ENCODE data around the gene TSC22D4.
A peak's percentile ranks its signal among the peaks of the same experiment; 100 is the strongest.

The TSC22D4 gene

DNA sequence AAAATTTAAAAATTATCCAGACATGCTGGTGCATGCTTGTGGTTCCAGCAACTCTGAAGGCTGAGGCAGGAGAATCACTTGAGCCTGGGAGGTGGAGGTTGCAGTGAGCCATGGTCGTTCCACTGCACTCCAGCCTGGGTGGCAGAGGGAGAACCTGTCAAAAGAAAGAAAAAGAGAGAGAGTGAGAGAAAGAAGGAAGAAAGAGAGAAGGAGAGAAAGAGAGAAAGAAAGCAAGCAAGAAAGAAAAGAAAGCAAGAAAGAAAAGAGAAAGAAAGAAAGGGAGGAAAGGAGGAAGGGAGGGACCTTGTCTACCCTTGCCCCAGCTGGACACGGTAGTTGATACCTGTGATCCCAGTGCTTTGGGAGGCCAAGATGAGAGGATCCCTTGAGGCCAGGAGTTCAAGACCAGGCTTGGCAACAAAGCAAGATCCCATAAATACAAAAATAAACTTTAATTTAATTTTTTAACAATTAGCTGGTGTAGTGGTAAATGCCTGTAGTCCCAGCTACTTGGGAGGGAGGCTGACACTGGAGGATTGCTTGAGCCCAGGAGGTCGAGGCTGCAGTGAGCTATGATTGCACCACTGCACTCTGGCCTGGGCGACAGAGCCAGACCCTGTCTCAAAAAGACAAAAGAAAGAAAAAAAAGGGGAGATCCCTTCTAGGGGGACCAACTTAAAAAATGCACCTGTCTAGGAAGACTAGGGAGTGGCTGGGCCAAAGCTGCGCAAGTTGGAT lies 13.9 kb upstream of the TSC22D4 start:
- DNase-seq (ENCODE audit: low read depth), result no peak

DNA sequence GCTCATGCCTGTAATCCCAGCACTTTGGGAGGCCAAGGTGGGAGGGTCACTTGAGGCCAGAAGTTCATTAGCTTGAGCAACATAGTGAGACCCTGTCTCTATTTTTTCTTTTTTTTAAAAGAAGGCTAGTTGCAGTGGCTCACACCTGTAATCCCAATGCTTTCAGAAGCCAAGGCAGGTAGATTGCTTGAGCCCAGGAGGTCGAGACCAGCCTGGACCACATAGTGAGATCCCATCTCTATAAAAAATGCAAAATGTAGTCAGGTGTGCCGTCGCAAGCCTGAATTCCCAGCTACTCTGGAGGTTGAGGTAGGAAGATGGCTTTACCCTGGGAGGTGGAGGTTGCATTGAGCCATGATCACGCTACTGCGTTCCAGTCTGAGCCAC lies 12.2 kb upstream of the TSC22D4 start:
- DNase-seq (ENCODE audit: low read depth), result no peak

DNA sequence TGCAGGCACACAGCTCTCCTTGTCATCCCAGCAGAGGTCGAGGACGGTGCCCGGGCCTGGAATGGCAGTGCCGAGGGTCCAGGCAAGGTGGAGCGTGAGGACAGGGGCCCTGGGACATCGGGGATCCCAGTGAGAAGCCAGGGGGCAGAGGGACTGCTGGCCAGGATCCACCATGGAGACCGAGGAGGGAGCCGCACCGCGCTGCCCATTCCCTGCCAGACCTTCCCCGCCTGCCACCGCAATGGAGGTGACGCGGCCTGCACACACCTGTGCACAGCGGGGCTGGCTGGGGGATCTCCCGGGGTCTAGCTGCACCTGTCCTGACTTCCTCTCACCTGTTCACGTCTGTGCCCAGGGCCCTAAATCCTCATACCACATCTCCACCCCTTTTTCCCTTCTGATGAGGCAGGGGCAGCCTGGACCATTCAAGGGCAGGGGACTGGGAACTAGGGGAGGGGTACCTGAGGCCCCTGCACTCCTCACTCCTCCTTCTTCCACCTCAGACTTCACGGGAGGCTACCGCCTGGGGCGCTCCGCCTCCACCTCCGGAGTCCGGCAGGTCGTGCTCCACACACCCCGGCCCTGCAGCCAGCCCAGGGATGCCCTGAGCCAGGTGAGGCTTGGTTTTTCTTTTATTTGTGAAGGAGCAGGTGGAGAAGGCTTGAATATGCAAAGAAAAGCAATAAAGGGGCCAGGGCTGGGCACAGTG lies 11.6 kb upstream of the TSC22D4 start:
- DNase-seq (ENCODE audit: low read depth), result no peak

DNA sequence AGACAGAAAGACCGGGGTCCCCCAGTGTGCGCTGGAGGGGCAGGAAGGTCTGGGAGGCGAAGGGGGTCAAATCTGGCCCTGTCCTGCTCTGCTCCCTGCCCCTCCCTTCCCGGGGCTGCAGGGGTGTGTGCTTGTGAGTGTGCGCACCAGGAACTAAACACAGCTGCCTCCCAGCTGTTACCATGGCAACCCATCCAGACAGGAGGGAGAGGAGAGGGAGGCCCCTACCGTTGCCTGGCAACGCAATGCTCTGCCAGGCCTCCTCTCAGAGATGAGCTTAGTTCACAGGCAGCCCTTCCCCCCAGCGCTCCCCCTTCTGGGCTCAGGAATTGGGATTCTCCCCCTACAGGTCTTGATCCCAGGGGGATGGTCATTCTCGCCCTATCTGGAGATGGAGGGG lies 10.8 kb upstream of the TSC22D4 start:
- DNase-seq (ENCODE audit: low read depth), result peak; percentile 51

DNA sequence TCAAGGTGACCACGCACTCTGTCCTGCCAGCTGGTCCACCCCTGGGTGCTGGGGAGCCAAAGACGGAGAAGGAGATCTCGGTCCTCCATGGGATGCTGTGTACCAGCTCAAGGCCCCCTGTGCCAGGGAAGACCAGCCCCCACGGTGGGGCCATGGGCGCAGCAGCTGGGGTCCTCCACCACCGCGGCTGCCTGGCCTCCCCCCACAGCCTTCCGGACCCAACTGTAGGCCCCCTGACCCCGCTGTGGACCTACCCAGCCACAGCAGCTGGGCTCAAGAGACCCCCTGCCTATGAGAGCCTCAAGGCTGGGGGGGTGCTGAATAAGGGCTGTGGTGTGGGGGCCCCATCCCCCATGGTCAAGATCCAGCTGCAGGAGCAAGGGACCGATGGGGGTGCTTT lies 10.1 kb upstream of the TSC22D4 start:
- no peak for DNase-seq (ENCODE audit: low read depth)

DNA sequence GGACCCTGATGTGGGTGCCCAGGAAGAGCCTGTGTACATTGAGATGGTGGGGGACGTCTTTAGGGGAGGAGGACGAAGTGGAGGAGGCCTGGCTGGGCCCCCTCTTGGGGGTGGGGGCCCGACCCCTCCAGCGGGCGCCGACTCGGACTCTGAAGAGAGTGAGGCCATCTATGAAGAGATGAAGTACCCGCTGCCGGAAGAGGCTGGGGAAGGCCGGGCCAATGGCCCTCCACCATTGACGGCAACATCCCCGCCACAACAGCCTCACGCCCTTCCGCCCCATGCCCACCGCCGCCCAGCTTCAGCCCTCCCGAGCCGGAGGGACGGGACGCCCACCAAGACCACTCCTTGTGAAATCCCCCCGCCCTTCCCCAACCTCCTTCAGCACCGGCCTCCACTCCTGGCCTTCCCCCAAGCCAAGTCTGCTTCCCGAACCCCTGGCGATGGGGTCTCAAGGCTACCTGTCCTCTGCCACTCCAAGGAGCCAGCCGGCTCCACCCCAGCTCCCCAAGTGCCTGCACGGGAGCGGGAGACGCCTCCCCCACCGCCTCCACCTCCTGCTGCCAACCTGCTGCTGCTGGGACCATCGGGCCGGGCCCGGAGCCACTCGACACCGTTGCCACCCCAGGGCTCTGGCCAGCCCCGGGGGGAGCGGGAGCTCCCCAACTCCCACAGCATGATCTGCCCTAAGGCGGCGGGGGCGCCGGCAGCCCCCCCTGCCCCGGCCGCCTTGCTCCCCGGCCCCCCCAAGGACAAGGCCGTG lies 9.5 kb upstream of the TSC22D4 start:
- DNase-seq (ENCODE audit: low read depth), result no peak

DNA sequence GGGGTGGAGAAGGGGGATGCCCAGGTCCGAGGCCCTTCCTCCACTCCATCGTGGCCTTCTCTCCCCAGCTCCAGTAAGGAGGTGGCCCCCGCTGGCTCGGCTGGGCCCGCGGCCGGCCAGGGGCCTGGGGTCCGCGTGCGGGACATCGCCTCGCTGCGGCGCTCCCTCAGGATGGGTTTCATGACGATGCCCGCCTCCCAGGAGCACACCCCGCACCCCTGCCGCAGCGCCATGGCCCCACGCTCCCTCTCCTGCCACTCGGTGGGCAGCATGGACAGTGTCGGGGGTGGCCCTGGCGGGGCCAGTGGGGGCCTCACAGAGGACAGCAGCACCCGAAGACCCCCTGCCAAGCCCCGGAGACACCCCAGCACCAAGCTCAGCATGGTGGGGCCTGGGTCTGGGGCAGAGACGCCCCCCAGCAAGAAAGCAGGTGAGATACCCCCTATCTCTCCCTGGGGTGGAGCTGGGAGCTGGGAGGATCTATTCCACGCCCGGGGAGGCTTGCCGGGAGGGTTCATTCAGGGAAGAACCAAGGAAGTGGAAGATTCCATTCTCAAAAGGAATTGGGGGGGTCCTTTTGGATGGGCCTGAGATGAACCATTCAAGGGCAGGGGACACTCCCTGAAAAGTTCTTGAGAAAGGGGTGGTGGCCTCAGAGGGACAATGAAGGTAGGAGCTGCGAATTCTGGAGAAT lies 7.9 kb upstream of the TSC22D4 start:
- no peak for DNase-seq (ENCODE audit: low read depth)

DNA sequence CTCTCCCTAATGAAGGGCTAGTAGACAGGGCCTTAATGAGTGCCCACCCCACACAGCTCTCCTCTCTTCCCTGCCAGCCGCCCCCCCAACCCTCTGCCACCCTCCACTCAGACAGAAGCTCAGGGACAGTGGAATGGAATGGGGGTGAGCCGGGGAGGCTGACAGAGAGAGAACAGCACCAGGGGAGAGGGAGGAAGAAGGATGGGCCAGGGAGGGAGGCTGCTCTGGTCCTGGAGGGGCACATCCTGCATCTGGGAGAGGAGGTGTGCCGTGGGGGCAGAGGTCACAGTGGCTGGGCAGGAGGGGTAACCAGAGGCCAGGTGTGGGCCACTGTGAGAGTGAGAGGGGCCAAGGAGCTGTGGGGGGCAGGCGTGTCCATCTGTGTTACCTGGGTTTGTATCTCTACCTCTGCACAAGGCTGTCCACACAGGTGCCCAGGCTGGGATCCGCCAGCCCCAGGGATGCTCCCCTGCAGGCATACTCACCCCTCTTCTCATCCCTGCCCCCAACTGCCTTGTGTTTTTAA lies 7.2 kb upstream of the TSC22D4 start:
- no peak for DNase-seq (ENCODE audit: low read depth)

DNA sequence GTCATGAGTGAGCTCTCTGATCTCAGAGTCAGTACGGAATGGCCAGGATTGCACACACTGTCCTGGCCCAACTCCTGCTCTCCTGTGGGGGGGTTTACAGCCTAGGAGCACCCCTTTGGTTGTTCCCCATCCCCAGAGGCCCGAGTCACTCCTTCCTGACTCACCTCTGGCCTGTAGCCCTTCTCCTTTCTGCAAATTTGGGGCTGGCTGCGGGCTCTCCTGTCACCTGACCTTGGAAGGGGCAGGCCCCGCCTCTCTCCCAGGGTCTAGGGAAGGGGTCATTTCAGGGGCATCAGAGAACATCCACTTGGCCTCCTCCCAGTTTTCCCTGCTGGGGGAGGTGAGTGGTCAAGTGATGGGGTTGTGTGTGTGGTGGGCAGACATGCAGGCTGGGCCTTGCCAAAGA lies 6.5 kb upstream of the TSC22D4 start:
- no peak for DNase-seq (ENCODE audit: low read depth)

DNA sequence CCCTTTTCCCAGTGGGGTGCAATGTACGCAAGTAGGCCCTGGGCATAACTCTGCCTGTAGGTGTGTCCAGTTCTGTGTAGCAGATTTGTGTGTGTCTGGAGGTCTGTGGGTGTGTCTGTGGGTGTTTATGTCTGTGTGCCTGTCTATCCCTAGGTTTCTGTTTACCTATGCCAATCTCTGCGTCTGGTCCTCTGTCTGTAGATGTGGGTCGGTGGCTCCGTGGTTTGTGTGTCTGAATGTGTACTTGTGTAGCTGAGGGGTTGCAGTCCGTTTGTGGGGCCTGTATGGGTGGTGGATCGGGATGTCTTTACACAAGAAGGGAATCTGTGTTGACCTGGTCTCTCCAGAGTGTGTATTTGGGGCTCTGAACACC lies 5.6 kb upstream of the TSC22D4 start:
- DNase-seq (ENCODE audit: low read depth), result no peak

DNA sequence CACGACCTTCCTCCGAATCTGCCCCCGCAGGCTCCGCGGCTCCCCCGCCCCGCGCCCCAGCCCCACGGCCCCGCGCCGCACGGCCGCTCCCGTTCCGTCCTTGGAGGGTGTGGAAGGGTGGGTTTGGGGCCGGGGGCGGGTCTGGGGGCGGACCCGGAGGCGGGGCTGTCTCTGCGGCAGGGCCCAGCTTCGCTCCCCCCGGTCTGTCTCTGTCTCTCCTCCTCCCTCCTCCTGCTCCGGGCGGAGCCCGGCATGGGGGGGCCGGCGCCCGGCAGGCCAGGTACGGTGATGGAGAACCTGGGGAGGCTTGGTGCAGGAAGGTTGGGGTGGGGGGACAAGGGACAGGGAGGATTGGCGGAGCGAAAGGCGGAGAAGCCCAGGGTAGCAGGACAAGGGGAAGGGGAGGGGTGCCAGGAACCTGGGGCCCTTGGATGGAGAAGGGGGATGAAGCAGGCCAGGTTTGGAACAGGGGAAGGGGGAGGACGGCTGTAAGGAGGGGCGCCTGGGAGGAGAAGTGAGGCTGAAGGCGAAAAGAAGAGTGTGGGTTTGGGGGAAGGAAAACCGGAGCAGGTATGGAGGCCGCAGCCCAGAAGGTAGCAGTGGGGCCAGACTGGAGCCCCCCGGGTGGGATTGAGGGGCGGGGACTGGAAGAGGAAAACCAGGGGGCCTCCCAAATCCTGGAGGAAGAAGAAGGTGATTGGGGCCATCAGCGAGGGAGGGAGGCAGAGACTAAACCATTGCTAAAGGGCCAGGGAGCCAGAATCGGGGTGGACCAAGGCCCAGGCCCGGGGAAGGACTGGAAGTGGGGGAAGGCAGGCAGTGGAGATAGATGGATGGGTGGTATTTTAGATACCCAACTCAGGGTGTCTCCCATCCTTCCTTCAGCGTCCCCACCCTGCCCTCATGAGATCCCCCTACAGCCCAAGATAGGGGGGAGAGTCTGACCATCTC lies 5.0 kb upstream of the TSC22D4 start, which contains the start of gene NYAP1:
TSS of gene NYAP1 (plus strand) at position 206 of the 951 bp plus-strand sequence. CDS start 1,385 bp downstream, outside the sequence.
- no peak for DNase-seq (ENCODE audit: low read depth)

DNA sequence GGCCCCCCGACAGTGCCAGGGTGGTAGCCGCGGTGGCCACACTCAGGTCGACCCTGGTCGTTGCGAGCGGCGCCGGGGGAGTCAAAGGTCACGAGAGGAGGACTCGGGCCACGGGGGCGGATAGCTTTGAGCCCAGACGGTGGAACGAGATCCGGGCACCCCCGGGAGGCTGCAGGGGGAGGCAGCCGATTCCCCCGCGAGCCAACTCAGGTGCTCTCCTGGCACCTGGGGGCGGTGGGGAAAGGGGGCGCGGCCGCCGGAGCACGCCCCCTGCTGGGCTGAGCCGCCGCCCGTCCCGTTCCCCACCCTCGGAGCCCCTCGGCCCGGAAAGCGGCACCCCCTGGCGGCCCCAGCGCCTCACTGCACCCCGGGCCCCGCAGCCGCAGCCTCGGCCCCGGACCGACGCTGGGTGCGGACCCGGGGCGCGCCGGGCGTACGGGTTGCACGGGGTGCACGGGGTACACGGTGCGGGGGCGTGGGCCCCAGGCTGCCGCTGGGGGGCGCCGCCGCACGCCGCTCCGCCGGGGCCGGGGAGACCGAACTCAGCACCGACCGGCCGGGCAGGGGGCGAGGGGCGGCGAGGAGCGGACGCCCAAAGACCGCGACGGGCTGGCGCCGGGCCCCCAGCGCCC lies 4.2 kb upstream of the TSC22D4 start:
- DNase-seq (ENCODE audit: low read depth), result no peak

DNA sequence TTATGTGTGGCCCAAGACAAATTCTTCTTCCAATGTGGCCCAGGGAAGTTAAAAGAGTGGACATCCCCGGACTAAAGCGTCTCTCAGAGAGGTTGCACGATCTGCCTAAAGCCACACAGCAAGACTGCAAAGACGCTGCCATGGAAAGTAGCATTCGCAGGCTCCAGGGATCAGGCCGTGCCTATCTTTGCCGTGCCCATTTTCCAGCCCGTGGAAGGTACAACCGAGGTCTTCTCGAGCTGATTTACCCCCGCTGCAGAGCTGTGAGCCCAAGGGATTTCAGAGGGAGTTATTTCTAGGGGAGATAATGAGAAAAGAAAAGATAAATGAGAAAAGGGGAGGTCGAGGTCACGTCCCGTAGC lies 3.7 kb upstream of the TSC22D4 start:
- DNase-seq (ENCODE audit: low read depth), result no peak

DNA sequence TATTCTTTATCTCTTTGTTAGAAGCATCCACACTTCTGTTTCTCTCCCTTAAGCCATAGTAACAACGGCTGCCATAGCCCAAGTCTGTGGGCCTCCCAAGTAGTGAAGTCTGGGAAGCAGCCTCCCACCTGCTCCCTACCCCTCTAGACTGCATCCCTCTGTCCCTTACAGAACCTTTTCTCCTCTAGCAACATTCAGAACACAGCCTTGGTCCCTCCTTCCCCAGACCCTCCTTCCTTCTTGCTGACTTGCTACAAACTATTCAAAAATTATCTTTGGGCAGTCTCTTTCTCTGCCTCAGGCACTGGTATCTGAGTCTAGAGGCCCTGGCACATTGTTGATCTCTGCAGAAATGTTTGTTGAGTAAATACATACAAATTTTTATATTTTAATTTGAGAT lies 2.5 kb upstream of the TSC22D4 start:
- no peak for DNase-seq (ENCODE audit: low read depth)

DNA sequence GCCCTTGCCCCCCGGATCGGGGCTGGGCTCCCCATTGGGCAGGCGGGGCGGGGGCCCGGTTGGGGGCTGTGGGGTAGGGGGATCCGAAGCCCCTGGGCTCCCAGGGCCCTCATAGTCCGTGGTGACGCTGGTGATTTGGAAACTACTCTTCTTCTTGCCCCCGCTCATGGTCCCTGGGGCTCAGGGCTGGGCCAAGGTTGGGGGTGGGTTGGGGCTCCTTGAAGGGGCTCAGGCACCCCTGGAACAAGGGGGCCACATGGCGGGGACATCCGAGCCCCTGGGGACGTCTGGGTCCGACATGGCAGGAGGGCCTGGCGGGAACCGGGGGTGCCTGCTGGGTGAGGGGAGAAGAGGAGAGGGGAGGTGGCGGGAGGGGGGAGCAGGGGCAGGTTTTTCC lies 1.1 kb downstream of the TSC22D4 start:
- DNase-seq (ENCODE audit: low read depth), result no peak

DNA sequence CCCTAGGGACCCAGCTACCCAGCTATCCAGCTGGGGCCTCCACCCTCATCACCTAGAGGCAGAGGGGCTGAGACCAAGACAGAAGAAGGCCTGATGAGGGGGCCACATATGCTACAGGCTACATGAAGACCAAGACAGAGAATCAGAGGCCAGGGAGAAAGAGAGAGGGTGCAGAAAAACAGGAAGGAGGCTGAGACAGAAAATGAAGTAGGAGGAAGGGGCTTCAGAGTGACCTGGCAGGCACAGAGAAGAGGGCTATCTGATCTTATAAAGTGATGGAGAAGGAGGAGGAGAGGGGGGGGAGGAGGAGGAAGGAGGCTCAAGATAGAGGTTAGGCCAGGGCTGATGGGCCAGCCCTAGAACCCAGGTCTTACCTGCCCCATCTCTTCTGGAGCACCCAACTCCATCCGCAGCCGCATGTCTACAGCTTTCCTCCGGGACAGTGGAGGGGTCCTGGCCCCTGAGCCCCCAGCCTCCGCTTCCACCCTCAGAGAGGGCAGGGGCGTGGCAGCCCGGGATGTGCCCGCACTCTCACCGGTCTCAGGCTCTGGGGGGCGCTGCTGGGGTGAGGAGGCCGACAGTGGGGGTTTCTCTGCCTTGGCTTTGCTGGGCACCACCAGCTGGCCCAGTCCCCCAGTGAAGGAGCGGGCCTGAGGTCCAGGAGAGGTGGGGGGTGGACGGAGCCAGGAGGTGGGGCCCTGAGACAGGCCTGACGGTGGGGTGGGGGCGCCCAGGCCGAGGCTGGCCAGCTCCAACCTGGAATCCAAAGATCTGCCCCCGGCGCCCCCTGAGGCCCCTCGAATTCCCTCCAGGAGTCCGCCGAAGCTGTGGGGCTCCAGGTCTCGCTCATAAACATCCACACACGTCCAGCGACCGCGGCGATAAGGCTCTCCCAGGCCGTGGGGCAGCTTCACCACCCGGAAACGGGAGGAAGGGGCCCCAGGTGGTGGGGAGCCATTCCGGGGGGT lies 1.8 kb downstream of the TSC22D4 start:
- DNase-seq (ENCODE audit: low read depth), result no peak

DNA sequence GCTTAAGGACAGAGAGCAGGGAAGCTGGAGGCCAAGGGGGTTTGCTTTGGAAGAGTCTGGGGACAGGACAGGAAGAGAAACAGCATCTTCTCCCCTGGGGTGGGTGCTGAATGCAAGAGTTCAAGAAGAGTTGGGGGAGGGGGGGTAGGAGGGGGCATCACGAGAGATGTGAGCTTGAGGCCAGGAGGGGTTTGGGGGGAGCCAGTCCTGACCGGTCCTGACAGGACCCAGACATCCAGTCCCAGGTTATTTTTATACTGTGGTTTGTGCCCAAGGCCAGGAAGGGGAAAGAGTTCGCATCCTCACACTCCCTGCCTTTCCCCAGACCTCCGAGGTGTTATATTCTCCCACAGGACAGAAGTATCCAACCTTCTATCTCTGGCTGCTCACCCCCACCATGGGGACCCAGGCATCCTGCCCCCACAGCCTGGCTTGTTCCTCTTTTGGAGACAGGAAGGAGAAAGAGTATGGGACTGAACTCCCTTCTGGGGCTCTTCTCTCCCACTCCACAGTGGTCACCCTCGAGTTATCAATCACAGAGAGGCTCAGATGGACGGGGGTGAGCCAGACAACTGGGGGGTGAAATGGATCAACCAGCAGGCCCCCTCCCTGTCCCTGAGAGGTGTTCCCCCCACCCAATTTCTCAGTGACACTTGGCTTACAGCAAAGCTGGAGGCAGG lies 2.8 kb downstream of the TSC22D4 start:
- no peak for DNase-seq (ENCODE audit: low read depth)

DNA sequence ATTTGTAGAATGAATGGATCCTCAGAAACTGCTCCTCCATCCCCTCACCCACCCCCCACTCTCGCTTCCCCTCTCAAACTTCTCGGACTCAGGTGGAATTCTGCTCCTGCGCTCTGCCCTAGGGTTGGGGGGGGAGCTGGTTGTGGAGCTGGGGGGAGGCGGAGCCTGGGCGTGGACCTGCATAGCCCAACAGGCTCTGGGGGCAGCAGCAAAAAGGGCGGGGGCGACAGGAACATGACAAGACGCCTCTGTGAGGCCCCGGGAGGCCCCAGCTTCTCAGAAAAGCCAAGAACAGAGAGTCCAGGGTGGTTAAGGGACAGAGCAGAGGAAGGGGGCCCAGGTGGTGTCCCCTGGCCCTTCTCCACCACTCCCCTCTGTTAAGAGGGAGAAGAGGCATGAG lies 3.5 kb downstream of the TSC22D4 start:
- no peak for DNase-seq (ENCODE audit: low read depth)

Measured in GM04503 (cell line).